A549 (cell line): ENCODE data around the gene PDE3B.

Experiments
- CTCF ChIP-seq: fragments of >200 bp; sonication (Bioruptor Twin); formaldehyde crosslinking; IDR thresholded peaks from 3 replicates; pipeline ENCODE4 v1.5.1; 2016
- E2F6 ChIP-seq: IDR thresholded peaks from 2 replicates; pipeline ENCODE4 v1.6.1; 2012; ENCODE audit warnings: low read depth, borderline replicate concordance
- PBX3 ChIP-seq: IDR thresholded peaks from 2 replicates; pipeline ENCODE4 v1.6.1; 2012

- TF ChIP-seq CTCF (no peak), PBX3 (no peak), E2F6 (no peak)
Observed at GRCh38 chr11:14673824-14674405, 30.3 kb downstream of the PDE3B start.
